ENCODE results near the gene PTGER1.

- TF ChIP-seq POLR2AphosphoS5 (IDR thresholded peaks at IDR 0.05; ENCODE audit: low read depth, low read length) = no peak
- no peak for TF ChIP-seq POLR2A (IDR thresholded peaks at IDR 0.05; ENCODE audit: low read depth, low read length)
Measured at GRCh38 chr19:14473978-14474578, 1.1 kb downstream of the PTGER1 start.

All from GM12892 (cell line).